Colonic mucosa (tissue), 4 donors: ENCODE results near the gene LATS1. TPM values are rescaled to one million over a fixed set of nuclear protein-coding genes. Genes with fewer than 3 reads are reported as not detected.
"Not testable (repeated sequence)": the region's sequence is repeated elsewhere in the genome, so short reads cannot be mapped to it uniquely, and the experiment has no call there.

Experiments
- DNase-seq: peaks from one replicate; pipeline ENCODE4 v3.0.0-alpha.2; 2020
- H3K27ac ChIP-seq: fragments of 200-600 bp; one replicate; pipeline ENCODE4 v1.8.0; 2021
- H3K27me3 ChIP-seq: fragments of 200-600 bp; one replicate; pipeline ENCODE4 v1.8.0; 2021
- H3K36me3 ChIP-seq: fragments of 200-600 bp; one replicate; pipeline ENCODE4 v1.8.0; 2021
- H3K4me1 ChIP-seq: fragments of 200-600 bp; one replicate; pipeline ENCODE4 v1.8.0; 2021; ENCODE audit warnings: mild to moderate bottlenecking
- H3K4me3 ChIP-seq: fragments of 200-600 bp; one replicate; pipeline ENCODE4 v1.8.0; 2021
- H3K9ac ChIP-seq, 2 donors: one replicate each; pipeline ENCODE4 v1.7.0; 2013; ENCODE audit warnings: control low read depth in 2 of 2, low read depth in 2 of 2, low read length in 2 of 2
- H3K9me3 ChIP-seq: fragments of 200-600 bp; one replicate; pipeline ENCODE4 v1.8.0; 2021
- CTCF ChIP-seq: fragments of 200-600 bp; IDR thresholded peaks from one replicate; pipeline ENCODE4 v1.8.0; 2022; ENCODE audit warnings: antibody characterized with exemption, mild to moderate bottlenecking
- intact Hi-C: fragments of 100-400 bp; cut with DNase I; formaldehyde crosslinking; loops from one replicate; pipeline ENCODE4 v1.14.1; 2022
- total RNA-seq, 2 donors: library from RNA; stranded (reverse); fragmentation: NEBNext Ultra II Directional in 1 of 2; extraction: Animal tissue kit (Norgen Biotek cat#: 25700) in 1 of 2; gene quantifications; one replicate each; pipeline ENCODE4 v1.2.1, GENCODE V29; 2021
- donor health status: healthy.
- donor health status: DM: no; HTN: no; CAD: no.
- donor health status: DM: no; HTN: no; CAD: no.

The LATS1 gene
- total RNA-seq, 2 donors from 2014 or later: 17.2 to 26.5 TPM

- H3K4me3 ChIP-seq: peak overlapping the region; percentile 74
- peak overlapping the region; percentile 69 for H3K27ac ChIP-seq
- H3K36me3 ChIP-seq: no peaks in the 10 kb centered on the region
- peak; percentile 69 for DNase-seq
- intact Hi-C loops: no loop called here
- peaks cover 5% of the 10 kb centered on the region for H3K4me1 ChIP-seq
- H3K9me3 ChIP-seq: no peaks in the 10 kb centered on the region
- no peaks in the 10 kb centered on the region for H3K27me3 ChIP-seq
- TF ChIP-seq CTCF: no peak
- peak overlapping the region; percentile 96 to 97 for H3K9ac ChIP-seq
Measured at GRCh38 chr6:149750136-149750609, 32.3 kb upstream of the LATS1 start.

GRCh38 chr6:149749594-149750135 is 31.8 kb upstream of the LATS1 start, which contains the start of gene PCMT1:
Gene PCMT1 (plus strand): TSS chr6:149749741. CDS start chr6:149749902, 161 bp downstream.
- Histone ChIP-seq H3K36me3 (no peaks in the 10 kb centered on the region), H3K4me1 (peaks cover 6% of the 10 kb centered on the region), H3K4me3 (peak within 1 kb of the TSS; percentile 74), H3K27me3 (no peaks in the 10 kb centered on the region), H3K9ac (peak within 1 kb of the TSS; percentile 96 to 97), H3K9me3 (no peaks in the 10 kb centered on the region), H3K27ac (peak within 1 kb of the TSS; percentile 69)
- peak; percentile 89 for DNase-seq
- intact Hi-C loops: no loop called here
- no peak for TF ChIP-seq CTCF

GRCh38 chr6:149749082-149749593 is 31.2 kb upstream of the LATS1 start:
- intact Hi-C loops, H3K4me1 ChIP-seq: not testable (repeated sequence)

GRCh38 chr6:149746147-149746946 is 28.4 kb upstream of the LATS1 start, which contains the start of gene NUP43:
Gene NUP43 (minus strand): TSS chr6:149746529. CDS start chr6:149746495, 34 bp downstream.
- Histone ChIP-seq H3K9ac (peak within 1 kb of the TSS; percentile 71 to 94), H3K27ac (peak within 1 kb of the TSS; percentile 58), H3K4me1 (peaks cover 6% of the 10 kb centered on the region), H3K4me3 (peak within 1 kb of the TSS; percentile 74), H3K9me3 (no peaks in the 10 kb centered on the region), H3K36me3 (peaks cover 8% of the 10 kb centered on the region), H3K27me3 (no peaks in the 10 kb centered on the region)
- DNase-seq: peak; percentile 95
- peak; percentile 62 for TF ChIP-seq CTCF
- intact Hi-C loops: no loop called here

More at GRCh38 chr6:149749082-149749593, 31.2 kb upstream of the LATS1 start:
- H3K9ac ChIP-seq: peak overlapping the region; percentile 46 to 68
- peak overlapping the region; percentile 74 for H3K4me3 ChIP-seq
- DNase-seq, H3K27me3 ChIP-seq, H3K36me3 ChIP-seq, H3K9me3 ChIP-seq: not testable (repeated sequence)
- H3K27ac ChIP-seq: peak overlapping the region; percentile 69

- intact Hi-C loops, H3K27me3 ChIP-seq, H3K27ac ChIP-seq, H3K4me1 ChIP-seq, H3K36me3 ChIP-seq, H3K9me3 ChIP-seq, DNase-seq: not testable (repeated sequence)
- Histone ChIP-seq H3K4me3 (peak overlapping the region; percentile 74), H3K9ac (peak overlapping the region; percentile 71 to 94)
Measured at GRCh38 chr6:149745252-149745651, 27.4 kb upstream of the LATS1 start.

GRCh38 chr6:149734915-149735314 is 17.0 kb upstream of the LATS1 start:
- Histone ChIP-seq H3K9me3 (no peaks in the 10 kb centered on the region), H3K4me3 (no peak overlapping the region), H3K27ac (no peak overlapping the region), H3K9ac (no peak overlapping the region), H3K4me1 (no peaks in the 10 kb centered on the region), H3K36me3 (peaks cover 4% of the 10 kb centered on the region), H3K27me3 (no peaks in the 10 kb centered on the region)
- TF ChIP-seq CTCF: no peak
- DNase-seq: no peak
- intact Hi-C loops: no loop called here
